ENCODE results near the gene GYPB.
"Not testable (repeated sequence)": the region's sequence is repeated elsewhere in the genome, so short reads cannot be mapped to it uniquely, and the experiment has no call there.

The GYPB gene

DNA sequence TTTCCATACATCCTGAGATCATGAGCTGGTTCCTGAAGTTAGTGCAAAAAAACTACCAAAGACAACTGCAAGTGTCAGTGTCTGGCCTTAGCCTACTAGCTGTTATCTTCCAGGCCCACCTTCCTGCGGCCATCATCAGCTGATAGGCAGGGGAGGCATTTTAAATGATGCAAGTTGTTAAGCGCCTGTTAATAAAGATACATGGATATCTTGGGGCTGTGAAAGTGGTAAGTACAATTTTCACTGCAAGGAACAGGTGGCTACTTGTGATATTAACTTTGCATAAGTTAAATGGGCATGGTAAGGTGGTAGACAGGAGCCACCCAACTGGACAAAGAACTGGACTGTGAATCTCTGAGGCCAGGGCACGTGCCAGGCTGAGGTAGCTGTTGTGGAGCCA is at the start of gene GYPB:
GYPB (minus strand) TSS at position 104 of the 400 bp plus-strand sequence; CDS start at position 11, 93 bp downstream.
- not testable (repeated sequence) for H3K4me3 ChIP-seq (ENCODE audit: low read depth, low read length); DNase-seq (ENCODE audit: low read depth)

DNA sequence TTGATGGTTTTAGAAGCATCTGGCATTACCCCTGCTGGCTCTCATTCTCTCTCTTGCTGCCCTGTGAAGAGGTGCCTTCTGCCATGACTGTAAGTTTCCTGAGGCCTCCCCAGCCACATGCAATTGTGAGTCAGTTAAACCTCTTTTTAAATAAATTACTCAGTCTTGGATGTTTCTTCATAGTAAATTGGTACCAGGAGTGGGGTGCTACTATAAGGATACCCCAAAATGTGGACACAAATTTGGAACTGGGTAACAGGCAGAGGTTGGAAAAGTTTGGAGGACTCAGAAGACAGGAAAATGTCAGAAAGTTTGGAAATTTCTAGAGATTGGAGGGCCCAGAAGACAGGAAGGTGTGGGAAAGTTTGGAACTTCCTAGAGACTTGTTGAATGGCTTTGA is 42.4 kb upstream of the GYPB start:
- not testable (repeated sequence) for DNase-seq (ENCODE audit: low read depth); H3K4me3 ChIP-seq (ENCODE audit: low read depth, low read length)

DNA sequence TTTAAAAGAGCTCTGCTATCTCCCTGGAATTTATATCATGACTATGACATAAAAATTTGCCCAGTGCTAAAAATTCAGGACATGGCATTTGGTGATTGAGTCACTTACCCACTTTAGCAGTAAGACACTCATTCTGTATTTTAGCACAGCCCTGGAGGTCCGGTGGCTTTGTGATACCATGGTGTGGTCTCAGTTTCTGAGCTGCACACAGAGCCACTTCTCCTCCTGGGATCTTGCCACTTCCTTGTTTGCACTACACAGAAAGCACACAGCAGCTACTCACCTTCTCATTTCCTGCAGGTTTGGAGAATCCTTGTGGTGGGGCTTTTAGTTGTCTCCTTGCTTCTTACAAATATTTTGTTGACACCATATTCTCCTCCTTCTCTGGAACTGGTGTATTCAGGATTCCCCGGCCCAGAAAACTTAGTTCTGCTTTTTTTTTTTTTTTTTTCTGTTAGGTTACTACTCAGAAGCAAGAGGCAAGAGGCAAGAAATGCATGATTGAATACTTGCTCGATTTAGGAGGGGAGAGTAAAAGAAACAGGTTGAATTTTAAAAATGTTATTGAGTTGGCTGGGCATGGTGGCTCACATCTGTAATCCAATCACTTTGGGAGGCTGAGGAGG is 41.2 kb upstream of the GYPB start:
- peak; percentile 6 for DNase-seq (ENCODE audit: low read depth)
- not testable (repeated sequence) for H3K4me3 ChIP-seq (ENCODE audit: low read depth, low read length)

GRCh38 chr4:144056800-144057199 is 37.6 kb upstream of the GYPB start:
- DNase-seq (ENCODE audit: low read depth) = no peak
- no peak overlapping the region for H3K4me3 ChIP-seq (ENCODE audit: low read depth, low read length)
- TF ChIP-seq CTCF (IDR thresholded peaks at IDR 0.05; ENCODE audit: control insufficient read depth, extremely low read depth, insufficient read depth) = no peak

GRCh38 chr4:144055336-144055735 is 36.2 kb upstream of the GYPB start:
- not testable (repeated sequence) for DNase-seq (ENCODE audit: low read depth)

GRCh38 chr4:144051494-144051893 is 32.3 kb upstream of the GYPB start:
- H3K4me3 ChIP-seq (ENCODE audit: low read depth, low read length); DNase-seq (ENCODE audit: low read depth): not testable (repeated sequence)

More at GRCh38 chr4:144055336-144055735, 36.2 kb upstream of the GYPB start:
- H3K4me3 ChIP-seq (ENCODE audit: low read depth, low read length) = not testable (repeated sequence)

- not testable (repeated sequence) for H3K4me3 ChIP-seq (ENCODE audit: low read depth, low read length); DNase-seq (ENCODE audit: low read depth)
Measured at GRCh38 chr4:144050631-144051030, 31.5 kb upstream of the GYPB start.

- not testable (repeated sequence) for H3K4me3 ChIP-seq (ENCODE audit: low read depth, low read length)
- DNase-seq (ENCODE audit: low read depth) = peak; percentile 0
Measured at GRCh38 chr4:144049495-144050424, 30.6 kb upstream of the GYPB start.

GRCh38 chr4:144044936-144045335 is 25.8 kb upstream of the GYPB start:
- H3K4me3 ChIP-seq (ENCODE audit: low read depth, low read length); DNase-seq (ENCODE audit: low read depth): not testable (repeated sequence)

DNA sequence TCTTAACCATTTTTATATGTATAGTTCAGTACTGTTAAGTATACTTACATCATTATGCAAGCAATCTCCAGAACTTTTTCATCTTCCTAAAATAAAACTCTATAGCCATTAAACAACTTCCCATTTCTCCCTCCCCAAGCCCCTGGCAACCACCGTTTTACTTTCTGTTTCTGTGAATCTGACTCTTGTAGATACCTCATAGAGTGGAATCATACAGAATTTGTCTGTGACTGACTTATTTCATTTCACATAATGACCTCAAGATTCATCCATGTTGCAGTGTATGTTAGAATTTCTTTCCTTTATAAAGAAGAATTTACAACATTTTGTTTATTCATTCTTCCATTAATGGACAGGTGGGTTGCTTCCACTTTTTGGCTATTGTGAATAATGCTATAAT is 13.4 kb upstream of the GYPB start:
- DNase-seq (ENCODE audit: low read depth); H3K4me3 ChIP-seq (ENCODE audit: low read depth, low read length): not testable (repeated sequence)

- not testable (repeated sequence) for H3K4me3 ChIP-seq (ENCODE audit: low read depth, low read length); DNase-seq (ENCODE audit: low read depth)
Measured at GRCh38 chr4:144031875-144032274, 12.7 kb upstream of the GYPB start.

DNA sequence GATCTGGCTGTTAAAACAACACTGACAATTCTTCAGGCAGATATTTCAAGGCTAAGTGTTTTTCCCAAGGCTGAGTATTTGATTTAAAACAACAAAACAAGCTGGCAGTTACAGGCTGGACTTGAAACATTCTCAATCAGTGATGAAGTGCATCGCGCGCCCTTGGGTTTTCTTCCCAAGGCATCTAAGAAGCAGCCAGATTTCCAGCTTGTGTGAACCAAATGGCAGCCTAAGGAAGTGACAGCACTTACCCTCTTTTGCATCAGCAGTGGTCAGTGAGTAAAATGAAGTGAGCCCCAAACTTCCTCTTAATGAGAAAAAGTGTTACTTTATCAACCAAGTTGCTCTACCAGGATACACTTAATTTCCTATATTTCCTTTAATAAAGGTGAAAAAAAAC is 12.2 kb upstream of the GYPB start:
- not testable (repeated sequence) for H3K4me3 ChIP-seq (ENCODE audit: low read depth, low read length); DNase-seq (ENCODE audit: low read depth)

- not testable (repeated sequence) for DNase-seq (ENCODE audit: low read depth); H3K4me3 ChIP-seq (ENCODE audit: low read depth, low read length)
Measured at GRCh38 chr4:144030708-144031107, 11.5 kb upstream of the GYPB start.

DNA sequence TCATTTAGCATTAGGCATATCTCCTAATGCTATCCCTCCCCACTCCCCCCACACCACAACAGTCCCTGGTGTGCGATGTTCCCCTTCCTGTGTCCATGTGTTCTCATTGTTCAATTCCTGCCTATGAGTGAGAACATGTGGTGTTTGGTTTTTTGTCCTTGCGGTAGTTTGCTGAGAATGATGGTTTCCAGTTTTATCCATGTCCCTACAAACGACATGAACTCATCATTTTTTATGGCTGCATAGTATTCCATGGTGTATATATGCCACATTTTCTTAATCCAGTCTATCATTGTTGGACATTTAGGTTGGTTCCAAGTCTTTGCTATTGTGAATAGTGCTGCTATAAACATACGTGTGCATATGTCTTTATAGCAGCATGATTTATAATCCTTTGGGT is 7.5 kb upstream of the GYPB start:
- DNase-seq (ENCODE audit: low read depth); H3K4me3 ChIP-seq (ENCODE audit: low read depth, low read length): not testable (repeated sequence)

DNA sequence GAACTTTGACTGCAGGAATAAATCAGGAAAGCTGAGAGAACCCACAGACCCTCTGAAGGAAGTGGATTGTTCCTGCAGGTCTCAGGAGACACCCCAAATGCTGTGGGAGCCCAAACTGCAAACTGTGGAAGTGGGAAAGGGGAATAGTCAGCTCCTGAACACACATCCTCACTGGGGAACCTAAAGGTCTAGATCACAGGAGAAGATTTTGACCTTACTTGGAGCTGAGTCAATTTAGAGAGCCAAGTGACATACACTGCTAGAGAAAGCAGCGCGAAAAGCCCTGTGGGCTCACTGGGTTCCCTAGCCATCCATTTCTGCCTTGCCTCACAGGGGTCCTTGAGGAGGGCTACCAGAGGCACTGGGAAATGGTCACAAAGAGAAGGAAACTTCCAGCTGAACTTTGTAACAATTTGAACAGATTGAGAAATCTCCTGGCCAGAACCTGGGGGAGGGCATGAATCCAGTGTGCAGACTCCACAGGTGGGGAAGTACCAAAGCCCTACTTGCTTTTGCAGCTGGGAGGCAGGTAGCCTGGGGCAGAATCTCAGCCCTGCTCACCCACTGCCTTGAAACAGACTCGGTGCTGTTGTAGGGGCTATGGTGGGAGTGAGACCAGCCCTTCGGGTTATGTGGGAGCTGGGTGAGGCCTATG is 5.3 kb upstream of the GYPB start:
- not testable (repeated sequence) for H3K4me3 ChIP-seq (ENCODE audit: low read depth, low read length); DNase-seq (ENCODE audit: low read depth)

GRCh38 chr4:144022772-144023400 is 3.7 kb upstream of the GYPB start:
- not testable (repeated sequence) for DNase-seq (ENCODE audit: low read depth); H3K4me3 ChIP-seq (ENCODE audit: low read depth, low read length)
